ENCODE measurements around the gene NEUROG1. TPM values are rescaled to one million over a fixed set of nuclear protein-coding genes. Genes with fewer than 3 reads are reported as not detected.

Gene NEUROG1
- total and polyA plus RNA-seq, 2 experiments from 2014 or later: 0.16 TPM; not detected in 1

DNA sequence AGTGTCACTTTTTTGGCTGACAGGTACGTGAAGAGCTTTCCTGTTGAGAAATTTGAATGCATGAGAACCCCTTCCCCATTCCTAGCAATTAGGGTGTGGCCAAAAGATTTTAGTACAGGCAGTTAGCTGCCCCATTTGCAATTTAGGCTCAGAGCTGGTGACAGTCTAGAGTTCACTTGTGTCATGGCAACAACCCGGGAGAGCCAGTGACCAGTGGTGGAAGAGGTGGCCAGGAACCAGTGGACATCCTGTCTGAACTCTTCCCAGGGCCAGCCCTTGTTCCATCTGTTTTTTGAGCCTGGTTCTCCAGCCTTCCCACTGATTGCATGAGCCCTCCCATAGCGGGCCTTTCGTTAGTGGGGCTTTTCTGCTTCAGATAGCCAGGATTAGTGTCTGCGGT, 2.5 kb upstream of the NEUROG1 start (continued):
- TF ChIP-seq POLR2AphosphoS5 (IDR thresholded peaks at IDR 0.05; ENCODE audit: low read depth) (no peak), EZH2 (IDR thresholded peaks at IDR 0.05; ENCODE audit: low read depth, unreplicated experiment) (no peak), NANOG (IDR thresholded peaks at IDR 0.05; ENCODE audit: borderline replicate concordance) (no peak), ZNF331 (CRISPR knock-in tag; IDR thresholded peaks at IDR 0.05; ENCODE audit: low read depth) (no peak), JUNB (IDR thresholded peaks at IDR 0.05; ENCODE audit: unreplicated experiment) (no peak), EZH2phosphoT487 (IDR thresholded peaks at IDR 0.05; ENCODE audit: unreplicated experiment) (no peak), ZNF114 (CRISPR knock-in tag; IDR thresholded peaks at IDR 0.05) (no peak), STAT1 (IDR thresholded peaks at IDR 0.05; ENCODE audit: unreplicated experiment) (no peak)
- TF ChIP-seq, protein P1, sequence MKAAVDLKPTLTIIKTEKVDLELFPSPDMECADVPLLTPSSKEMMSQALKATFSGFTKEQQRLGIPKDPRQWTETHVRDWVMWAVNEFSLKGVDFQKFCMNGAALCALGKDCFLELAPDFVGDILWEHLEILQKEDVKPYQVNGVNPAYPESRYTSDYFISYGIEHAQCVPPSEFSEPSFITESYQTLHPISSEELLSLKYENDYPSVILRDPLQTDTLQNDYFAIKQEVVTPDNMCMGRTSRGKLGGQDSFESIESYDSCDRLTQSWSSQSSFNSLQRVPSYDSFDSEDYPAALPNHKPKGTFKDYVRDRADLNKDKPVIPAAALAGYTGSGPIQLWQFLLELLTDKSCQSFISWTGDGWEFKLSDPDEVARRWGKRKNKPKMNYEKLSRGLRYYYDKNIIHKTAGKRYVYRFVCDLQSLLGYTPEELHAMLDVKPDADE (IDR thresholded peaks at IDR 0.05): no peak
- TF ChIP-seq, protein P2, sequence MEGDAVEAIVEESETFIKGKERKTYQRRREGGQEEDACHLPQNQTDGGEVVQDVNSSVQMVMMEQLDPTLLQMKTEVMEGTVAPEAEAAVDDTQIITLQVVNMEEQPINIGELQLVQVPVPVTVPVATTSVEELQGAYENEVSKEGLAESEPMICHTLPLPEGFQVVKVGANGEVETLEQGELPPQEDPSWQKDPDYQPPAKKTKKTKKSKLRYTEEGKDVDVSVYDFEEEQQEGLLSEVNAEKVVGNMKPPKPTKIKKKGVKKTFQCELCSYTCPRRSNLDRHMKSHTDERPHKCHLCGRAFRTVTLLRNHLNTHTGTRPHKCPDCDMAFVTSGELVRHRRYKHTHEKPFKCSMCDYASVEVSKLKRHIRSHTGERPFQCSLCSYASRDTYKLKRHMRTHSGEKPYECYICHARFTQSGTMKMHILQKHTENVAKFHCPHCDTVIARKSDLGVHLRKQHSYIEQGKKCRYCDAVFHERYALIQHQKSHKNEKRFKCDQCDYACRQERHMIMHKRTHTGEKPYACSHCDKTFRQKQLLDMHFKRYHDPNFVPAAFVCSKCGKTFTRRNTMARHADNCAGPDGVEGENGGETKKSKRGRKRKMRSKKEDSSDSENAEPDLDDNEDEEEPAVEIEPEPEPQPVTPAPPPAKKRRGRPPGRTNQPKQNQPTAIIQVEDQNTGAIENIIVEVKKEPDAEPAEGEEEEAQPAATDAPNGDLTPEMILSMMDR (conservative IDR thresholded peaks at IDR 0.05; ENCODE audit: low read depth in 2 of 2): no peak

DNA sequence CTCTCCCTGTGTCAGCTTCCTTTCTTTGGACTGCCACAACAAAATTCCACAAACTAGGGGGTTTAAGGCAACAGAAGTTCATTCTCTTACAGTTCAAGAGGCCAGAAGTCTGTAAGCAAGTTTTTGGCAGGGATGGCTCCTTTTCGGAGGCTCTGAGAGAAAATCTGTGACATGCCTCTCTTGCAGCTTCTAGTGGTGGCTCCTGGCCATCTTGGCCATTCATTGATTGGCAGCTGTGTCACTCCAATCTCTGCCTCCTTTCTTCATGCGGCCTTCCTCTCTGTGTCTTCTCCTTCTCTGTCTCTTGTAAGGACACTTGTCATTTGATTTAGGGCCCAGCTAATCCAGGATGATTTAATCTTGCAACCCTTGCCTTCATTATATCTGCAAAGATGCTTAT, 2.0 kb upstream of the NEUROG1 start:
- no peaks in the 10 kb centered on the region for H3K79me2 ChIP-seq (replicated peaks; ENCODE audit: insufficient read depth)
- H4K20me1 ChIP-seq (replicated peaks; ENCODE audit: insufficient read depth): peaks cover 48% of the 10 kb centered on the region
- H3K4me3 ChIP-seq: no peak overlapping the region
- ATAC-seq: no peak
- H3K27me3 ChIP-seq (ENCODE audit: insufficient read depth): peaks cover 100% of the 10 kb centered on the region
- Mint-ChIP-seq H3K36me3 (ENCODE audit: low read depth) (no peaks in the 10 kb centered on the region; the same call in 2 of the 3 replicates), H3K9me3 (peaks cover 17% of the 10 kb centered on the region), H3K4me1 (peaks cover 16% of the 10 kb centered on the region), H3K27me3 (ENCODE audit: insufficient read depth, low read depth, poor library complexity) (peaks cover 100% of the 10 kb centered on the region), H3K4me3 (no peak overlapping the region), H3K27ac (no peak overlapping the region)
- no peaks in the 10 kb centered on the region for H3K9me2 ChIP-seq (ENCODE audit: insufficient read depth)
- no peak overlapping the region for H3K4me2 ChIP-seq
- H3K27ac ChIP-seq (ENCODE audit: low read depth): no peak overlapping the region
- no peaks in the 10 kb centered on the region; the same call in 1 of the 2 replicates for H3K36me3 ChIP-seq (ENCODE audit: insufficient read depth)
- no peak for DNase-seq (ENCODE audit: low spot score)
- H3K4me1 ChIP-seq (ENCODE audit: insufficient read depth): peaks cover 23% of the 10 kb centered on the region
- TF ChIP-seq, protein P1 (IDR thresholded peaks at IDR 0.05): no peak
- TF ChIP-seq EZH2 (IDR thresholded peaks at IDR 0.05; ENCODE audit: low read depth, unreplicated experiment): peak; percentile 43
- no peak overlapping the region for H2AFZ ChIP-seq
- H3F3A ChIP-seq (replicated peaks; ENCODE audit: low read depth): peaks cover 11% of the 10 kb centered on the region; the same call in 1 of the 2 replicates

DNA sequence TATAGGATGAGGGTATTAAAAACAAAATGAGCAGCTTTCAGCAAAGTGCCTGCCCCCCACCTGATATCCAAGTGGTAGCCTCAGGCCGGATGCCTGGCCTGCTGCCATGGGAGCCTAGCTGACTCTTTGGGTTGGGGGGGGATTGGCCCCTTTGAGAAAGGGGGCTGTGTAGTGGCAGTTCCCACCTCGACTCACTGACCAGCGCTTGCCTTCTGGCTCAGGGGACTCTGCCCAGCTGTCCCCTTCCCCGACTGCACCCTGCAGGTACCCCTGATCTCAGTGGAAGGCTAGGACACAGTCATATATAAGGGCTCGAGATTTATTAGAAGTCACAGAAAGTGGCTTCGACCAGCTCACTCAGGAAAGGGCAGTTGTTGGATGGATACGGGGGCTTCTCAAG, 1.5 kb upstream of the NEUROG1 start:
- ATAC-seq: no peak
- Histone ChIP-seq H4K20me1 (replicated peaks; ENCODE audit: insufficient read depth) (peaks cover 48% of the 10 kb centered on the region), H3K79me2 (replicated peaks; ENCODE audit: insufficient read depth) (no peaks in the 10 kb centered on the region), H3K27ac (ENCODE audit: low read depth) (no peak overlapping the region), H3K4me2 (no peak overlapping the region), H3K27me3 (ENCODE audit: insufficient read depth) (peaks cover 100% of the 10 kb centered on the region), H3K36me3 (ENCODE audit: insufficient read depth) (no peaks in the 10 kb centered on the region; the same call in 1 of the 2 replicates), H3K9me2 (ENCODE audit: insufficient read depth) (no peaks in the 10 kb centered on the region), H3F3A (replicated peaks; ENCODE audit: low read depth) (peaks cover 11% of the 10 kb centered on the region; the same call in 1 of the 2 replicates), H2AFZ (no peak overlapping the region), H3K4me3 (no peak overlapping the region), H3K4me1 (ENCODE audit: insufficient read depth) (peaks cover 19% of the 10 kb centered on the region)
- Mint-ChIP-seq H3K36me3 (ENCODE audit: low read depth) (no peaks in the 10 kb centered on the region; the same call in 2 of the 3 replicates), H3K4me1 (peaks cover 16% of the 10 kb centered on the region), H3K27ac (no peak overlapping the region), H3K9me3 (peaks cover 17% of the 10 kb centered on the region), H3K4me3 (no peak overlapping the region), H3K27me3 (ENCODE audit: insufficient read depth, low read depth, poor library complexity) (peaks cover 100% of the 10 kb centered on the region)
- no peak for DNase-seq (ENCODE audit: low spot score)
- TF ChIP-seq, protein P1 (IDR thresholded peaks at IDR 0.05): no peak
- TF ChIP-seq JUNB (IDR thresholded peaks at IDR 0.05; ENCODE audit: unreplicated experiment) (no peak), EZH2 (IDR thresholded peaks at IDR 0.05; ENCODE audit: low read depth, unreplicated experiment) (no peak), NANOG (IDR thresholded peaks at IDR 0.05; ENCODE audit: borderline replicate concordance) (no peak), ZNF114 (CRISPR knock-in tag; IDR thresholded peaks at IDR 0.05) (no peak), ZNF331 (CRISPR knock-in tag; IDR thresholded peaks at IDR 0.05; ENCODE audit: low read depth) (no peak)
- TF ChIP-seq, protein P2 (conservative IDR thresholded peaks at IDR 0.05; ENCODE audit: low read depth in 2 of 2): no peak
